Fibroblast of mammary gland (primary cell): Measurements from ENCODE around the gene PSMC3.
"Not testable (repeated sequence)": the region's sequence is repeated elsewhere in the genome, so short reads cannot be mapped to it uniquely, and the experiment has no call there.

Experiments used
- DNase-seq: peaks from one replicate; pipeline ENCODE4 v3.0.0-alpha.2; 2010; ENCODE audit warnings: low read depth
- H3K4me3 ChIP-seq: 2 replicates; pipeline ENCODE4 v1.5.1; 2011; ENCODE audit warnings: low read depth, mild to moderate bottlenecking, low read length, moderate library complexity; ENCODE audit not compliant: control insufficient read depth
- TF ChIP-seq, protein P1 (sequence below): conservative IDR thresholded peaks from 2 replicates; pipeline ENCODE4 v1.5.1; 2011; ENCODE audit warnings: low read depth, low read length, inconsistent platforms; ENCODE audit not compliant: control insufficient read depth, insufficient read depth

Gene PSMC3

DNA sequence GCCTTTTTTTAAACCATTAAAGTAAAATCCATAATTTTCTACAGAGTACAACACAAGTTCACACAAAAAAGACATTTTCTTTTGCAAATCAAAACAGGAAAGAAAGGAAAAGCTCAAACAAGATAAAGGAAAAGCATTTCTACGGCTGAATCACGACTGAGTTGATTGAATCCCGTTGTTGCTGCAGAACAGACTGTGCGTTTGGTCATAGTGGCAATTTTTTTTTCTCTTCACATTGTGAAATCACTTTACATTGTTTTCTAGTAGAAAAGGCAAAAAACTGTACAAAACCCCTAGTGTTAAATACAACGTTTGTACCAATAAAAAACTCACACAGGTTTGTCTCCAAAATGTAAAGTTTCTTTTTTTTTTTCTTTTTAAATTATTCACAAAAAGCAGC, 40.0 kb upstream of the PSMC3 start:
- no peak overlapping the region for H3K4me3 ChIP-seq
- DNase-seq = peak; percentile 75

DNA sequence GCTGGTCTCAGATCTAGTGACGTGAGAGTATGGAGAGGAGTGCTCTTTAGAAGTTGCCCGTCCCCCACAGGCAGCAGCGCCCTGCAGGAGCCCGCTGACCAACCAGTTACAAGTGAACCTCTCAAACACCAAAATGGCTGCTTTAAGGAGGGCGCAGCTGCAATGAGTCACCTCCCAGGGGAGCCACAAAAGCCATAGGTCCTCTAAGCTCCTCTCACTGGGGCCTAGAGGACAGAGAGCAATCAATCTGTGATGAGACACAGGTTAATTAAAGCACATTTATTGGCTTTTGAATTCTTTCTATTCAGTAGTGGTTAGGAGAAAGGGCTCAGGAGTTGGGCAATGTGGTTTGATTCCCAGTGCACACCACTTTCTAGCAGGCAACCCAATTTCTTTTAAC, 38.2 kb upstream of the PSMC3 start:
- TF ChIP-seq, protein P1, sequence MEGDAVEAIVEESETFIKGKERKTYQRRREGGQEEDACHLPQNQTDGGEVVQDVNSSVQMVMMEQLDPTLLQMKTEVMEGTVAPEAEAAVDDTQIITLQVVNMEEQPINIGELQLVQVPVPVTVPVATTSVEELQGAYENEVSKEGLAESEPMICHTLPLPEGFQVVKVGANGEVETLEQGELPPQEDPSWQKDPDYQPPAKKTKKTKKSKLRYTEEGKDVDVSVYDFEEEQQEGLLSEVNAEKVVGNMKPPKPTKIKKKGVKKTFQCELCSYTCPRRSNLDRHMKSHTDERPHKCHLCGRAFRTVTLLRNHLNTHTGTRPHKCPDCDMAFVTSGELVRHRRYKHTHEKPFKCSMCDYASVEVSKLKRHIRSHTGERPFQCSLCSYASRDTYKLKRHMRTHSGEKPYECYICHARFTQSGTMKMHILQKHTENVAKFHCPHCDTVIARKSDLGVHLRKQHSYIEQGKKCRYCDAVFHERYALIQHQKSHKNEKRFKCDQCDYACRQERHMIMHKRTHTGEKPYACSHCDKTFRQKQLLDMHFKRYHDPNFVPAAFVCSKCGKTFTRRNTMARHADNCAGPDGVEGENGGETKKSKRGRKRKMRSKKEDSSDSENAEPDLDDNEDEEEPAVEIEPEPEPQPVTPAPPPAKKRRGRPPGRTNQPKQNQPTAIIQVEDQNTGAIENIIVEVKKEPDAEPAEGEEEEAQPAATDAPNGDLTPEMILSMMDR = no peak
- H3K4me3 ChIP-seq = no peak overlapping the region
- DNase-seq = peak; percentile 55

More for the DNA sequence above, 40.0 kb upstream of the PSMC3 start:
- TF ChIP-seq, protein P1 = no peak

DNA sequence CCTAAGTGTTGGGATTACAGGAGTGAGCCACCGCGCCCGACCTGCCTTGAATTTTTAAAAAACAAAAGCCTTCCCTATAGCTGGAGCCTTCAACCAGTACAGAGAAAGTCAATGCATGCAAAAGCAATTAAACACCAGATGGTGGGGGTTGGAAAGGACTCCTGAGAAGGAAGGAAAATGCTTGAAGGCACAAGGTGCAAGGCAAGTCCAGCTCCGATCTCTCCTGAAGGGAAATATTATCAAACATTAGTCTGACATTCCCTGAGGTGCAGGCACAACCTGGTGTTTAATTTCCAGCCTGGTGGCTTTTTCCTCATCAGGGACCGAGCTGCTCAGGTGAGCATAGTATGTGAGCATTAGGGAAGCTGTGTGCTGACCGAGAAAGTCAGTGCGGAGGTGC, 35.6 kb upstream of the PSMC3 start:
- no peak for DNase-seq
- no peak overlapping the region for H3K4me3 ChIP-seq
- TF ChIP-seq, protein P1 = no peak

DNA sequence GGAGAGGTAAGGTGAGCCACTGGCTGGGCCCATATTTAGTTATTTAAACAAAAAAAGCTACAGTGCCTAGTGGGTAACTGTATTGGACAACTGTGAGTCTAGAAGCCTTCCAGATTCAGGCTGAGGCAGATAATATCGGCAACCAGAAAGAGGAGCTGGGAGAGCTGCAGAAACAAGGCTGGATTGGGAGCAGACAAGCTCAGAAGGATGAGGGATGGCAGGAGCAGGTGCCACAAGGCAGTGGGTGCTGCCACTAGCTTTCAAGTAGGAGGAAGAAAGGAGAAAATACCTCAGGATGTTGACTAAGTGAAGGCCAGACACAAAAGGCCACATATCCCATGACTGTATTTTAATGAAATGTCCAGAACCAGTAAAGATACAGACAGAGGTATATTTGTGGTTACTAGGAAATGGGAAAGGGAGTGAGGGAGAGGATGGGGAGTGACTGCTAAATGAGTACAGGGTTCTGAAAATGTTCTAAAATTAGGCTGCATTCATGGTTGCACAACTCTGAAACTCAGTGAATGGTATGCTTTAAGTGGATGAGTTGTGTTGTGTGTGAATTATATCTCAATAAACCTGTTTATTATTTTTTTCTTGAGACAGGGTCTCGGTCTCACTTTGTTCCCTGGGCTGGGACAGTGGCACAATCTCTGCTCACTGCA, 34.5 kb upstream of the PSMC3 start:
- TF ChIP-seq, protein P1 = no peak
- no peak overlapping the region for H3K4me3 ChIP-seq
- DNase-seq = no peak

DNA sequence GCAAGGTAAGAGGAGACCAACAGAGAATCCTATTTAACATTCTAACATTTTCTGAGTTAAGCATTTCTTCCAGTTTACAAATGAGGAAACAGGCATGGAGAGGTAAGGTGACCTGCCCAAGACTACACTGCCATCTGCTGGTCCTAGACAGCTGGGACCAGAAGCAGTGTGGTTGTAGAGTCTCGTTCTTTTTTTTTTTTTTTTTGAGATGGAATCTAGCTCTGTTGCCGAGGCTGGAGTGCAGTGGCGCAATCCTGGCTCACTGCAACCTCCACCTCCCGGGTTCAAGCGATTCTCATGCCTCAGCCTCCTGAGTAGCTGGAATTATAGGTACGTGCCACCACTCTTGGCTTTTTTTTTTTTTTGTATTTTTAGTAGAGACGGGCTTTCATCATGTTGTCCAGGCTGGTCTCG, 28.0 kb upstream of the PSMC3 start:
- TF ChIP-seq, protein P1 = peak; percentile 95
- peak; percentile 89 for DNase-seq
- not testable (repeated sequence) for H3K4me3 ChIP-seq

DNA sequence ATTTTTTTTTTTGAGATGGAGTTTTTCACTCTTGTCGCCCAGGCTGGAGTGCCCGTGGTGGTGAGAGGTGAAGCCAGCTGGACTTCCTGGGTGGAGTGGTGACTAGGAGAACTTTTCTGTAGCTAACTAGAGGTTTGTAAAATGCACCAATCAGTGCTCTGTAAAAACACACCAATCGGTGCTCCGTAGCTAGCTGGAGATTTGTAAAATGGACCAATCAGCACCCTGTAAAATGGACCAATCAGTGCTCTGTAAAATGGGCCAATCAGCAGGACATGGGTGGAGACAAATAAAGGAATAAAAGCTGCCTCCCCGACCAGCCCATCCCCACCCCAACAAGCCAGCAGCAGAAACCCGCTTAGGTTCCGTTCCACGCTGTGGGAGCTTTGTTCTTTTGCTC, 27.1 kb upstream of the PSMC3 start:
- DNase-seq = peak; percentile 8
- TF ChIP-seq, protein P1 = no peak
- no peak overlapping the region for H3K4me3 ChIP-seq
